ENCODE measurements around the gene HES7.

The HES7 gene

DNA sequence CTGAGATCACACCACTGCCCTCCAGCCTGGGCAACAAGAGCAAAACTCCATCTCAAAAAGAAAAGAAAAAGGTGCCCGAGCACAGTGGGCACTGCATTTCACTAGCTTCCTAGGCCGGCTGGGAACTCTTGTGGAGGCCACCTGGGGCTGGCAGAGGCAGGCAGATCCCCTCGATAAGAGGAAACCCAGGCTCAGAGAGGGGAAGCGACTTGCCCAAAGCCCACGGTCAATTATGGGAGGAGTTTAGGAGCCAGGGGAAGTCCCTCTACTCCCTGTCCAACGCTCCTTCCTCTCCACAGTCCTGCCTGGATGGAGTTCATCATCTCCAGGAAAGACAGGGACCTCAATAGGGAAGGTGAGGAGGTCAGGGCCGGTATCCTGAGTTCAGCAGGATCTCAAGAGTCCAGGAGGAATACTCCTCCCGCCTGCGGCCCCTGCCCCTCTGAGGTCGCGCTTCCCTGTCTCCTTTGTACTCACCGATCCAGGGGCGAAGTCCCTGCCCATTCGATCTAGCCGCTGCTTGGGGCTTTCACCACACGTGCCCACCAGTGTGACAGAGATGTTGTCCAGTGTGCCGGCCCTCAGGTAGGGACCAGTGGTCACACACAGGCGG is 6.4 kb downstream of the HES7 start:
- peak overlapping the region; percentile 72 for H3K56ac ChIP-seq (ENCODE audit: low read length)
- no peak overlapping the region for H4K8ac ChIP-seq (ENCODE audit: low read depth, low read length)
- H3K18ac ChIP-seq (ENCODE audit: low read length) = no peak overlapping the region
- no peak overlapping the region for H2BK120ac ChIP-seq (ENCODE audit: low read depth, low read length)
- H4K5ac ChIP-seq (ENCODE audit: low read length) = no peak overlapping the region
- H3K4me2 ChIP-seq (ENCODE audit: low read length) = peak overlapping the region; percentile 95
- H3K79me1 ChIP-seq (ENCODE audit: low read length) = no peaks in the 10 kb centered on the region
- H2BK5ac ChIP-seq (ENCODE audit: low read length) = no peak overlapping the region
- H2AK5ac ChIP-seq (ENCODE audit: low read length) = no peak overlapping the region
- H3K4ac ChIP-seq (ENCODE audit: low read depth, low read length) = no peak overlapping the region
- no peak overlapping the region for H3K27ac ChIP-seq (ENCODE audit: low read depth, low read length)
- peaks cover 20% of the 10 kb centered on the region for H3K27me3 ChIP-seq (ENCODE audit: insufficient read depth, low read length, poor library complexity)
- H3K23ac ChIP-seq (ENCODE audit: low read length) = no peak overlapping the region
- peak overlapping the region; percentile 24 for H3K4me3 ChIP-seq (ENCODE audit: low read length)
- H2BK15ac ChIP-seq (replicated peaks; ENCODE audit: low read depth) = no peak overlapping the region
- no peaks in the 10 kb centered on the region for H3K4me1 ChIP-seq (ENCODE audit: control insufficient read depth, low read depth, low read length)
- WGBS (ENCODE audit: extremely low coverage, insufficient coverage, low lambda C conversion rate) = no CpG with 5 or more reads among the region's 18 CpGs
- peak overlapping the region; percentile 44 for H3K9ac ChIP-seq (ENCODE audit: low read length)
- H3K79me2 ChIP-seq (ENCODE audit: control insufficient read depth, insufficient read depth, low read length) = no peaks in the 10 kb centered on the region
- no peaks in the 10 kb centered on the region for H3K36me3 ChIP-seq (ENCODE audit: control insufficient read depth, insufficient read depth, low read length)
- peak; percentile 29 for DNase-seq

DNA sequence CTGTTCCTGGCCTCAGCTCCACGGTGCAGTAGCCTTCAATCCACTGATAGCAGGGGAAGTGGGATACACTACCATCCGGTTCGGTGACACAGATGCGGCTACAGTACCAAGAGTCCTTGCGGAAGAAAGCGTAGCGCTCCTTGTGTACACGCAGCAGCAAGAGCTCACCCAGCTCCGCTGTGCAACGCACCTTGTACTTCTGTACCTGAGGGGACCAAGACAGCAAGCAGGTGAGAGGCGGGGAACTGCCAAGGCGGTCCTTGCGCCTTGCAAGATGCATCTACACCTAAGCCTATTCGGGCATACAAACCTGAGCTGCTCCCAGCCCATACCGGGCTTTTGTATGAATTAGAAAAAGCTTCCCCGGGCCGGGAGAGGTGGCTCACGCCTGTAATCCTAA is 7.1 kb downstream of the HES7 start:
- no peak overlapping the region for H3K4me3 ChIP-seq (ENCODE audit: low read length)
- H3K4ac ChIP-seq (ENCODE audit: low read depth, low read length) = no peak overlapping the region
- H3K79me1 ChIP-seq (ENCODE audit: low read length) = no peaks in the 10 kb centered on the region
- no peak overlapping the region for H2BK120ac ChIP-seq (ENCODE audit: low read depth, low read length)
- no peak overlapping the region for H3K9ac ChIP-seq (ENCODE audit: low read length)
- H2BK5ac ChIP-seq (ENCODE audit: low read length) = no peak overlapping the region
- no peak overlapping the region for H3K56ac ChIP-seq (ENCODE audit: low read length)
- DNase-seq = no peak
- no peak overlapping the region for H3K23ac ChIP-seq (ENCODE audit: low read length)
- H3K27me3 ChIP-seq (ENCODE audit: insufficient read depth, low read length, poor library complexity) = peaks cover 23% of the 10 kb centered on the region
- H3K79me2 ChIP-seq (ENCODE audit: control insufficient read depth, insufficient read depth, low read length) = no peaks in the 10 kb centered on the region
- no peak overlapping the region for H3K18ac ChIP-seq (ENCODE audit: low read length)
- no peaks in the 10 kb centered on the region for H3K36me3 ChIP-seq (ENCODE audit: control insufficient read depth, insufficient read depth, low read length)
- WGBS (ENCODE audit: extremely low coverage, insufficient coverage, low lambda C conversion rate) = no CpG with 5 or more reads among the region's 18 CpGs
- H3K27ac ChIP-seq (ENCODE audit: low read depth, low read length) = no peak overlapping the region
- no peak overlapping the region for H2AK5ac ChIP-seq (ENCODE audit: low read length)
- no peak overlapping the region for H2BK15ac ChIP-seq (replicated peaks; ENCODE audit: low read depth)
- H4K8ac ChIP-seq (ENCODE audit: low read depth, low read length) = no peak overlapping the region
- H3K4me2 ChIP-seq (ENCODE audit: low read length) = no peak overlapping the region
- H3K4me1 ChIP-seq (ENCODE audit: control insufficient read depth, low read depth, low read length) = no peaks in the 10 kb centered on the region
- no peak overlapping the region for H4K5ac ChIP-seq (ENCODE audit: low read length)

DNA sequence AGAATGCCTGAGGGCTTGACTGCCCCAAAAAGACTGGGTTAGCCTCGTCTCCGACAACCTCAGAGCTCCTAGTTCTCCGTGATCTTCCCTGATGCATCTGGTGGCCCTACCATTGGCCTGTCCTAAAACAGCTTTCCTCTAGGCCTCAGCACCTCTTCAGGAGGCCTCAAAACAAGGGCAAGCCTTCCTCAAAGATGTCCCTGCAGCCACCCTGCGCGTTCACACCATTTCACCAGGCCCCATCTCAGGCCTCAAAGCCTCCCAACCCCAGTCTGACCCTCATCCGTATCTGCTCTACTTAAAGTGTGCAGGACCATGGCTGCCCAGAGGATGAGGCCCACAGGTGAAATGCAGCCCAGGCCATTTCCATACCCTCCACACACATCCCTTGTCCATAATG is 13.0 kb downstream of the HES7 start:
- Histone ChIP-seq H3K36me3 (ENCODE audit: control insufficient read depth, insufficient read depth, low read length) (no peaks in the 10 kb centered on the region), H3K4me1 (ENCODE audit: control insufficient read depth, low read depth, low read length) (no peaks in the 10 kb centered on the region)

DNA sequence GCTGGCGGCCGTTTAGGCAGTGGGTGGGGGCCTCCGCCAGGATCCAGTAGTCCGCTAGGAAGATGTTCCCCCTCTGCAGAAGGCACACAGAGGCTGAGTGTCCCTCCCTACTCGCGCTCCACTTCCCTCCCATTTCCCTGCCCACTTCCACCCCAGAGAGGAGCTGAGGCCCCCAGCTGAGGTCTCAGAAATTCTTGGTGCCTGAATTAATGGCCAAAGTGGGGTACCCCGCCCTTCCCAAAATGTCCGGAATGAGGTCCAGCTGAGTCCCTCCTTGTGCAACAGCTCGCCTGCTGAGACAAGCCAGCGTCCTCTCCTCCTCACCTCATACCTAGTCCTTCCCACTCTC is 13.5 kb downstream of the HES7 start:
- H3K9ac ChIP-seq (ENCODE audit: low read length) = no peak overlapping the region
- no peak overlapping the region for H2BK120ac ChIP-seq (ENCODE audit: low read depth, low read length)
- no peak overlapping the region for H4K5ac ChIP-seq (ENCODE audit: low read length)
- no peaks in the 10 kb centered on the region for H3K36me3 ChIP-seq (ENCODE audit: control insufficient read depth, insufficient read depth, low read length)
- H3K4me1 ChIP-seq (ENCODE audit: control insufficient read depth, low read depth, low read length) = no peaks in the 10 kb centered on the region
- H3K27ac ChIP-seq (ENCODE audit: low read depth, low read length) = no peak overlapping the region
- no peaks in the 10 kb centered on the region for H3K79me2 ChIP-seq (ENCODE audit: control insufficient read depth, insufficient read depth, low read length)
- no peak overlapping the region for H2BK5ac ChIP-seq (ENCODE audit: low read length)
- no CpG with 5 or more reads among the region's 10 CpGs for WGBS (ENCODE audit: extremely low coverage, insufficient coverage, low lambda C conversion rate)
- no peak overlapping the region for H3K4ac ChIP-seq (ENCODE audit: low read depth, low read length)
- peaks cover 9% of the 10 kb centered on the region for H3K27me3 ChIP-seq (ENCODE audit: insufficient read depth, low read length, poor library complexity)
- no peak overlapping the region for H4K8ac ChIP-seq (ENCODE audit: low read depth, low read length)
- H3K23ac ChIP-seq (ENCODE audit: low read length) = no peak overlapping the region
- no peak for DNase-seq
- H2BK15ac ChIP-seq (replicated peaks; ENCODE audit: low read depth) = no peak overlapping the region
- no peaks in the 10 kb centered on the region for H3K79me1 ChIP-seq (ENCODE audit: low read length)
- H3K4me2 ChIP-seq (ENCODE audit: low read length) = no peak overlapping the region
- H3K4me3 ChIP-seq (ENCODE audit: low read length) = no peak overlapping the region
- no peak overlapping the region for H2AK5ac ChIP-seq (ENCODE audit: low read length)
- no peak overlapping the region for H3K18ac ChIP-seq (ENCODE audit: low read length)
- no peak overlapping the region for H3K56ac ChIP-seq (ENCODE audit: low read length)

More for the DNA sequence above, 13.0 kb downstream of the HES7 start:
- Histone ChIP-seq H3K4me2 (ENCODE audit: low read length) (no peak overlapping the region), H4K8ac (ENCODE audit: low read depth, low read length) (no peak overlapping the region), H3K4me3 (ENCODE audit: low read length) (no peak overlapping the region), H3K27me3 (ENCODE audit: insufficient read depth, low read length, poor library complexity) (peaks cover 12% of the 10 kb centered on the region), H2AK5ac (ENCODE audit: low read length) (no peak overlapping the region), H3K4ac (ENCODE audit: low read depth, low read length) (no peak overlapping the region), H3K56ac (ENCODE audit: low read length) (no peak overlapping the region), H3K79me2 (ENCODE audit: control insufficient read depth, insufficient read depth, low read length) (no peaks in the 10 kb centered on the region), H3K9ac (ENCODE audit: low read length) (no peak overlapping the region), H3K27ac (ENCODE audit: low read depth, low read length) (no peak overlapping the region), H3K79me1 (ENCODE audit: low read length) (no peaks in the 10 kb centered on the region), H3K23ac (ENCODE audit: low read length) (no peak overlapping the region), H4K5ac (ENCODE audit: low read length) (no peak overlapping the region), H2BK120ac (ENCODE audit: low read depth, low read length) (no peak overlapping the region), H3K18ac (ENCODE audit: low read length) (no peak overlapping the region), H2BK15ac (replicated peaks; ENCODE audit: low read depth) (no peak overlapping the region), H2BK5ac (ENCODE audit: low read length) (no peak overlapping the region)
- no peak for DNase-seq
- no CpG with 5 or more reads among the region's 6 CpGs for WGBS (ENCODE audit: extremely low coverage, insufficient coverage, low lambda C conversion rate)

DNA sequence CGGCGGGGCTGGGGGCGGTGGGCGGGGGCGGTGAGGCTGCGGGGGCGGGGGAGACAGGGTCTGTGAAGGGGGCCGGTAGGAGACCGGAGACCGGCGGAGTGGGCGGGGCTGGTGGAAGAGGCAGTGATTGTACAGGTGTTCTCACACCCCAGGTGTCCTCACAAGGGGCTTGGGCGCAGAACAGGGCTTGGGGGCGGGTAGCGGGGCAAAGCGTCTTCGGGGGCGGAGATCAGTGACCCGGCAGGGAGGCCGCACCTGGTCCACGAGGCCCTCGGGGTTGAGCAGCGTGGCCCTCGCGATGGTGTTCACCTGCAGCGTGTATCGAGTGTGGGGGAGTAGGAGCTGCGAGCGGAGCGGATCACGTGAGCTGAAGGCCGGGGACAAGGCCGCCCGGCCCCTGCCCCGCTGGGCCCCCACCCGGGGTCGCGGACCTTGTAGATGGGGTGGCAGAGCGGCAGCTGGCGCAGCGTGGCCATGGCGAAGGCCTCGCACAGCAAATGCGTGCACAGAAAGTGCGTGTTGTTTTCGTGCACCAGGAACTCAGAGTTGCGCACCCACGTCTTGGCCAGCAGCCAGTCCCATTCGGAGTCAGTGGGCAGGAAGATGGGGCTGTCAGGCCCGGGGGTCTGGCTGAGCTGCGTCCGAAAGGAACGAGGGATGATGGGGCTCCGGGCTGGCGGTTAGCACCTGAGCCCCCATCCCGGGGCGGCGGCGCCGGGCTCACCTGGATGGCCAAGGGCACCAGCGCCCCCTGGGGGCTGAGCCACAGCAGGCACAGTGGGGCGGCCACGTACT is 14.0 kb downstream of the HES7 start:
- no peaks in the 10 kb centered on the region for H3K4me1 ChIP-seq (ENCODE audit: control insufficient read depth, low read depth, low read length)
- H3K27me3 ChIP-seq (ENCODE audit: insufficient read depth, low read length, poor library complexity) = peaks cover 6% of the 10 kb centered on the region

More for the DNA sequence above, 14.0 kb downstream of the HES7 start:
- no peak overlapping the region for H3K27ac ChIP-seq (ENCODE audit: low read depth, low read length)
- H2BK5ac ChIP-seq (ENCODE audit: low read length) = no peak overlapping the region
- H3K18ac ChIP-seq (ENCODE audit: low read length) = no peak overlapping the region
- H3K4me3 ChIP-seq (ENCODE audit: low read length) = no peak overlapping the region
- no peak overlapping the region for H4K8ac ChIP-seq (ENCODE audit: low read depth, low read length)
- H3K23ac ChIP-seq (ENCODE audit: low read length) = no peak overlapping the region
- no peaks in the 10 kb centered on the region for H3K79me2 ChIP-seq (ENCODE audit: control insufficient read depth, insufficient read depth, low read length)
- no peak overlapping the region for H3K4ac ChIP-seq (ENCODE audit: low read depth, low read length)
- WGBS (ENCODE audit: extremely low coverage, insufficient coverage, low lambda C conversion rate) = no CpG with 5 or more reads among the region's 63 CpGs
- no peak overlapping the region for H2BK15ac ChIP-seq (replicated peaks; ENCODE audit: low read depth)
- peak overlapping the region; percentile 24 for H3K9ac ChIP-seq (ENCODE audit: low read length)
- H2BK120ac ChIP-seq (ENCODE audit: low read depth, low read length) = no peak overlapping the region
- DNase-seq = peak; percentile 66
- no peak overlapping the region for H2AK5ac ChIP-seq (ENCODE audit: low read length)
- no peak overlapping the region for H4K5ac ChIP-seq (ENCODE audit: low read length)
- H3K56ac ChIP-seq (ENCODE audit: low read length) = peak overlapping the region; percentile 60
- H3K4me2 ChIP-seq (ENCODE audit: low read length) = peak overlapping the region; percentile 42
- H3K79me1 ChIP-seq (ENCODE audit: low read length) = no peaks in the 10 kb centered on the region
- H3K36me3 ChIP-seq (ENCODE audit: control insufficient read depth, insufficient read depth, low read length) = no peaks in the 10 kb centered on the region

Measured in mesendoderm (in vitro differentiated cells).